GM20431 (cell line): ENCODE data around the gene CARD11.
"Not testable (repeated sequence)": the region's sequence is repeated elsewhere in the genome, so short reads cannot be mapped to it uniquely, and the experiment has no call there.

Experiments used
- in situ Hi-C: fragments of 300-500 bp; cut with MseI, MboI; formaldehyde crosslinking; loops from one replicate; pipeline ENCODE4 v1.15.0; 2020; ENCODE audit warnings: low sequenced_read_pairs; ENCODE audit not compliant: unreplicated experiment

The CARD11 gene

GRCh38 chr7:2968616-2969397 is 74.9 kb downstream of the CARD11 start:
- in situ Hi-C loops, result no loop called here

GRCh38 chr7:2968176-2968575 is 75.5 kb downstream of the CARD11 start:
- in situ Hi-C loops, result no loop called here

DNA sequence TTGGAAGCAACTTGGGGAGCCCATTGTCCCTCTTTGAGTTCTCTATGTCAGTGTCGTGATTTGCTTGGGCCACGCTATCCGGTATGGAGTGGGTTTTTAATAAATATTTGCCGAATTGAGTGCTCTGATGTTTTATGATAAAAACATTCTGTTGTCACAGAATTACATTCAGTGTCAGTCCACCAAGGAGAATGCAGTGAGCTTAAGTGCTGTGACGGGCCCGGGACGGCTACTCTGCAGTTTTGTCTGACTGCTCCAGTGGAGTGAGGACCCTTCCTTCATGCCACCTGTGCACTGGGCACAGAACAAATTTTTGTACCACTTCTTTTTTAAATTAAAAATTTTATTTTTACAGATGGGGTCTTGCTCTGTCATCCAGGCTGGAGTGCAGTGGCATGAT is 76.0 kb downstream of the CARD11 start:
- in situ Hi-C loops, result no loop called here

- in situ Hi-C loops, result no loop called here
These were observed 76.4 kb downstream of the CARD11 start for GRCh38 chr7:2967253-2967652.

GRCh38 chr7:2966466-2967078 is 77.1 kb downstream of the CARD11 start:
- in situ Hi-C loops, result no loop called here

- in situ Hi-C loops, result no loop called here
These were observed 77.9 kb downstream of the CARD11 start for GRCh38 chr7:2965745-2966270.

DNA sequence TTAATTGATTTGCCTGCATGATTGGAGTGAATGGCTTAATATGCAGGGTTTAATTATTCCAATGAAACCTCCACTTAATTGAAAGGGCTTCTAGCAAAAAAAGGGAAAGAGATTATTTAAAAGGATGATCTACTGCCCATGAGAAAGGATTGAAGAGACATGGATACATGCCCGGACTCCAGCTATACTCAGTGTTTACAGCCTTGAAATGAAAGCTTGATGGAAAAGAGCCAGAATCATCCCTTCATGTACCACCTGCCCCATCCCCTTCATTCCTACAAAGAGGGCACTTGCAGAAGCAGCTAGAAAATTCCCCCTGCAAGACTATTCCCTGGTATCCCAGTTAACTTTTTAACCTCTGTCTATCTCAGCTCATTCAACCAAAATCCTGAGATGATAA is 78.4 kb downstream of the CARD11 start:
- in situ Hi-C loops, result no loop called here

- in situ Hi-C loops, result no loop called here
These were observed 79.5 kb downstream of the CARD11 start for GRCh38 chr7:2964208-2964607.

DNA sequence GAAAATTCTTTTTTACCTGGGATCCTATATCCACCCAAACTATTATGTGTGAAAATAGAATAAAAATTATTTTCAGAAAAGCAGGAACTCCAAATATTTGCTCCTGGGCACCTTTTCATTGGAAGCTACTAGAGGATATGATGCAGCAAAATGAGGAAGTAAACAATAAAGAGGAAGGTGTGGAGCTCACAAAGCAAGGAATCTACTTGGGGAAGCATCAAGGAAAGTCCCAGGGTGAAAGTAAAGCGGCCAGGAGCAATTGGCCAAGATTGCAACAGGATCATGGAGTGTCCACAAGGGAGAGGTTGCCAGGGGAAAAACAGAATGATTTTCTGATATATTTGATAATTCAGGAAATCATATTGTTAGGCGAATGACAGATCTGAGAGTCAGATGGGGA is 80.8 kb downstream of the CARD11 start:
- in situ Hi-C loops, result no loop called here

DNA sequence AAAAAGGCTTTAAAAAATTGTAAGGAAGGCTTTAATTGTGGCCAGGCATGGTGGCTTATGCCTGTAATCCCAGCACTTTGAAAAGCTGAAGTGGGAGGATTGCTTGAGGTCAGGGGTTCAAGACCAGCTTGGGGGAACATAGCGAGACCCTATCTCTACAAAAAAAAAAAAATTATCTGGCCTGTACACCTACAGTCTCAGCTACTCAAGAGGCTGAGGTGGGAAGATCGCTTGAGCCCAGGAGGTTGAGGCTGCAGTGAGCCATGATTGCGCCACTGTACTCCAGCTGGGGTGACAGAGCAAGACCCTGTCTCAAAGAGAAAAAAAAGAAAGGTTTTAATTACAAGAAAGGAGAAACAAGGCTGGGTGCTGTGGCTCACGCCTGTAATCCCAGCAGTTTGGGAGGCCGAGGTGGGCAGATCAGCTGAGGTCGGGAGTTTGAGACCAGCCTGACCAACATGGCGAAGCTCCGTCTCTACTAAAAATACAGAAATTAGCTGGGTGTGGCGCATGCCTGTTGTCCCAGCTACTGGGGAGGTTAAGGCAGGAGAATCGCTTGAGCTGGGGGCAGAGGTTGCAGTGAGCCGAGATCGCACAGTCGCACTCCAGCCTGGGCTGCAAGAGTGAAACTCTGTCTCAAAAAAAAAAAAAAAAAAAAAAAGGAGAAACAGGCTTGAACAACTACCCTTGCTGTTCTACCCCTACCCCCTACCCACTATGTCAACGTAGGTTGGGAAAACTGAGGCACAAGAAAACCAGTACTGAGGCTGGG is 83.7 kb downstream of the CARD11 start:
- in situ Hi-C loops, result no loop called here

- in situ Hi-C loops, result no loop called here
These were observed 84.5 kb downstream of the CARD11 start for GRCh38 chr7:2959103-2959680.

- in situ Hi-C loops, result no loop called here
These were observed 85.1 kb downstream of the CARD11 start for GRCh38 chr7:2958416-2959102.

DNA sequence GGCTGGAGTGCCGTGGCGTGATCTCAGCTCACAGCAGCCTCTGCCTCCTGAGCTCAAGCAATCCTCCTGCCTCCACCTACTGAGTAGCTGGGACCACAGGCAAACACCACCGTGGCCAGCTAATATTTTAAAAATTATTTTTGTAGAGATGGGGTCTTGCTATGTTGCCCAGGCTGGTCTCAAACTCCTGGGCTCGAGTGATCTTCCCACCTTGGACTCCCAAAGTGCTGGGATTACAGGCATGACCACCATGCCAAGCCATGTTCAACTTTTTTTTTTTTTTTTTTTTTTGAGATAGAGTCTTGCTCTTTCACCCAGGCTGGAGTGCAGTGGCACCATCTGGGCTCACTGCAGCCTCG is 86.3 kb downstream of the CARD11 start:
- in situ Hi-C loops, result not testable (repeated sequence)

DNA sequence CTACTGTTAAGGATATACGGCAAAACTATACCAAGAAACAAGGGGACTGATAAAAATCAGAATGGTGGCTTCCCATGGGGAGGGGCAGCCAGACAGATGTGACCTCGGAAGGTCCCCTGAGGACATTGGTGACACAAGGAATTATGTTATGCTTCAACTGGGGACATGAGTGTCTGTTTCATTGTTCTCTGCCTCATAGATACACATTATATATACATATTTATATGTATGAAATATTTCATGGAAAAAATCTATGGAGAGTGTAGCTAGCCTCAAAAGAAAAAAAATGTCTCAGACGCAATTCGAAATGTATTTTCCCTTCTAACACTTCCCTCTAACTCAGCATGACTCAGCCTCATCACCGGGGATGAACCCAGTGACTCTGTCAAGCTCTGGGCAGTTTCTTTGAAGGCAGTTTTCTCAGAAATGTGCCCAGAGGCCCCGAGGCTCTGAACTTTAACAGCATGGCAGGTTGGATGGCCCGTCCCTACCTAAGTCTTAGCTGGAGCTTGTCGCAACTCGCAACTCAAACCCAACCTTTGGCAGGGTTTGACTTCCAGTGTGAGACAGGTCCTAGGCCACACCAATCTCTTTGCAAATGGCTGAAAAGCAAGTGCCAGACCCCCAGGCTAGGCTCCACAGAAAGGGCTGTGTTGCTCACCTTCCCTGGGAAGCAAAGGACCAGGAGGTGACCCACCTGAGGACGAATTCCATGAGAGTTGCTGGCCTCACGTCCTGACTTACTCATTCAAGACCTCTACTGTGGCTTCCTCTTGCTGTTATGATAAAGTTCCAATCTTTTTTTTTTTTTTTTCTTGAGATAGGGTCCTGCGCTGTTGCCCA is 86.9 kb downstream of the CARD11 start:
- in situ Hi-C loops, result no loop called here

GRCh38 chr7:2956076-2956475 is 87.6 kb downstream of the CARD11 start:
- in situ Hi-C loops, result no loop called here

DNA sequence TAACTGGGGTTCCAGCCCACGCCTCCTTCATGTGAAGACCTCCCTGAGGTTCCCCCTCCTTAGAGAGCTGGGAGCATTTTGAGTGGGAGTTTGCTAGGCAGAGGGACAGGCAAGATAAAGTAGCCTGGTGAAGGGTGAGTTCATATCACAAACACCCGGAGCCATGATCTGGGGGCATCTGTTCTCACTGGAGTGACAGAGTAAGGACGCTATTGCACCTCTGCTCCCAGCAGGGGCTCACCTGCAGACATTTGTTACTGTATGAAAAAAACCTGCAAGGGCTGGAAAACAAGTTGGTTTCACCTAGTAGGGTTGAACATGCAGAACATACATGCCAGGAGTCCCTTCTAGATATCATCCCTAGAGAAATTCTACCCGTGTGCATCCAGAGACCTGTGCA is 88.4 kb downstream of the CARD11 start:
- in situ Hi-C loops, result no loop called here

- in situ Hi-C loops, result no loop called here
These were observed 89.2 kb downstream of the CARD11 start for GRCh38 chr7:2954433-2954853.

GRCh38 chr7:2953588-2954407 is 89.9 kb downstream of the CARD11 start:
- in situ Hi-C loops, result no loop called here
